SK-N-SH (cell line): Measurements from ENCODE around the gene TNRC6A. TPM values are rescaled to one million over a fixed set of nuclear protein-coding genes. Genes with fewer than 3 reads are reported as not detected.

Experiments used
- CTCF ChIA-PET: fragments of 300-600, 350-600 bp; formaldehyde crosslinking; extraction: SDS; loops from one replicate; lab custom pipeline; 2021; lab: Yijun Ruan, JAX
- POLR2A ChIA-PET: fragments of 350-600 bp; sonication (Branson Sonifier 250); formaldehyde crosslinking; extraction: SDS; loops from one replicate; lab custom pipeline; 2020; ENCODE audit warnings: antibody characterized with exemption, inconsistent platforms; lab: Yijun Ruan, JAX
- DNase-seq: peaks from one replicate; pipeline ENCODE4 v3.0.0; 2012
- H2AFZ ChIP-seq: fragments of 200-600 bp; sonication (generic); 2 replicates; pipeline ENCODE4 v1.8.1; 2016; ENCODE audit warnings: antibody characterized with exemption, mild to moderate bottlenecking, low read depth
- H3F3A ChIP-seq: fragments of 200-600 bp; sonication (generic); replicated peaks from 2 replicates; pipeline ENCODE3; 2016; ENCODE audit warnings: antibody characterized with exemption, mild to moderate bottlenecking; ENCODE audit not compliant: insufficient read depth
- H3K27ac ChIP-seq, 2 experiments: fragments of 200-500 bp in 1 of 2; fragments of 200-600 bp in 1 of 2; sonication (Bioruptor generic) in 1 of 2; sonication (generic), shearing (Covaris generic) in 1 of 2; 2 replicates each; pipeline versions ENCODE4 v1.5.1 to v1.6.1; 2014 to 2016; ENCODE audit warnings: low read depth in 2 of 2, inconsistent platforms in 1 of 2, low read length in 1 of 2, mild to moderate bottlenecking in 1 of 2, mixed read lengths in 1 of 2
- H3K27me3 ChIP-seq: fragments of 200-600 bp; sonication (generic), shearing (Covaris generic); 2 replicates; pipeline ENCODE4 v1.6.1; 2016; ENCODE audit warnings: mixed run types; ENCODE audit not compliant: insufficient read depth
- H3K36me3 ChIP-seq, 2 experiments: fragments of 200-500 bp in 1 of 2; fragments of 200-600 bp in 1 of 2; sonication (Bioruptor generic) in 1 of 2; sonication (generic) in 1 of 2; replicated peaks in 1 of 2; 2 replicates each; pipeline versions ENCODE3 to v1.5.1; 2014 to 2016; ENCODE audit warnings: low read length in 1 of 2, mild to moderate bottlenecking in 1 of 2; ENCODE audit not compliant: insufficient read depth in 2 of 2, control insufficient read depth in 1 of 2
- H3K4me1 ChIP-seq, 2 experiments: fragments of 200-500 bp in 1 of 2; fragments of 200-600 bp in 1 of 2; sonication (Bioruptor generic) in 1 of 2; sonication (generic), shearing (Covaris generic) in 1 of 2; 2 replicates each; pipeline versions ENCODE4 v1.5.1 to v1.6.1; 2014 to 2016; ENCODE audit warnings: low read depth in 1 of 2, low read length in 1 of 2, mixed run types in 1 of 2; ENCODE audit not compliant: insufficient read depth in 2 of 2, control insufficient read depth in 1 of 2
- H3K4me2 ChIP-seq: fragments of 200-600 bp; sonication (generic), shearing (Covaris generic); 2 replicates; pipeline ENCODE4 v1.6.1; 2017; ENCODE audit warnings: mixed run types
- H3K4me3 ChIP-seq, 2 experiments: fragments of 200-500 bp in 1 of 2; fragments of 200-600 bp in 1 of 2; sonication (Bioruptor generic) in 1 of 2; sonication (generic), shearing (Covaris generic) in 1 of 2; 2 replicates each; pipeline versions ENCODE4 v1.5.1 to v1.8.1; 2014 to 2016; ENCODE audit warnings: low read depth in 2 of 2, inconsistent platforms in 1 of 2, low read length in 1 of 2, mild to moderate bottlenecking in 1 of 2, mixed read lengths in 1 of 2, moderate library complexity in 1 of 2
- H3K79me2 ChIP-seq: fragments of 200-600 bp; sonication (generic); 2 replicates; pipeline ENCODE4 v1.8.1; 2017; ENCODE audit warnings: mild to moderate bottlenecking; ENCODE audit not compliant: insufficient read depth
- H3K9ac ChIP-seq: fragments of 200-600 bp; sonication (generic); 2 replicates; pipeline ENCODE4 v1.6.1; 2017; ENCODE audit warnings: mixed run types
- H3K9me2 ChIP-seq: fragments of 200-600 bp; sonication (generic); 2 replicates; pipeline ENCODE4 v1.6.1; 2017; ENCODE audit warnings: mixed run types
- H3K9me3 ChIP-seq: fragments of 200-600 bp; sonication (generic); 2 replicates; pipeline ENCODE4 v1.6.1; 2017; ENCODE audit warnings: mixed run types, mild to moderate bottlenecking, moderate library complexity
- H4K20me1 ChIP-seq: fragments of 200-600 bp; sonication (generic); 2 replicates; pipeline ENCODE4 v1.6.1; 2017; ENCODE audit warnings: mild to moderate bottlenecking, mixed run types; ENCODE audit not compliant: insufficient read depth
- ELF1 ChIP-seq: IDR thresholded peaks from 2 replicates; pipeline ENCODE4 v1.4.0; 2012
- EZH2phosphoT487 ChIP-seq: fragments of 200-600 bp; sonication (generic); IDR thresholded peaks from 2 replicates; pipeline ENCODE4 v1.6.1; 2017; ENCODE audit warnings: low read depth, mixed run types, mild to moderate bottlenecking, antibody characterized with exemption, moderate library complexity, borderline replicate concordance
- FOSL2 ChIP-seq: IDR thresholded peaks from 2 replicates; pipeline ENCODE4 v1.4.0; 2012; ENCODE audit warnings: low read depth, mild to moderate bottlenecking, moderate library complexity, borderline replicate concordance
- FOXJ3 ChIP-seq: sonication (generic); formaldehyde crosslinking; IDR thresholded peaks from 2 replicates; pipeline ENCODE4 v1.5.1; 2020; ENCODE audit warnings: mild to moderate bottlenecking, missing genetic modification reagents
- FOXM1 ChIP-seq: IDR thresholded peaks from 2 replicates; pipeline ENCODE4 v1.4.0; 2012; ENCODE audit warnings: low read depth, mild to moderate bottlenecking
- GABPA ChIP-seq: IDR thresholded peaks from 2 replicates; pipeline ENCODE4 v1.4.0; 2012; ENCODE audit warnings: low read depth, mild to moderate bottlenecking
- GATA2 ChIP-seq: sonication (generic); formaldehyde crosslinking; IDR thresholded peaks from 2 replicates; pipeline ENCODE4 v1.5.0; 2020; ENCODE audit warnings: mild to moderate bottlenecking, missing genetic modification reagents
- MEF2A ChIP-seq: IDR thresholded peaks from 2 replicates; pipeline ENCODE4 v1.4.0; 2012; ENCODE audit warnings: low read depth, borderline replicate concordance
- NFIC ChIP-seq: IDR thresholded peaks from 2 replicates; pipeline ENCODE4 v1.4.0; 2012; ENCODE audit warnings: borderline replicate concordance
- NRF1 ChIP-seq: IDR thresholded peaks from 2 replicates; pipeline ENCODE4 v1.6.1; 2012; ENCODE audit warnings: low read depth, mild to moderate bottlenecking, low read length
- POLR2AphosphoS5 ChIP-seq: IDR thresholded peaks from 2 replicates; pipeline ENCODE4 v1.6.1; 2012; ENCODE audit warnings: low read depth, low read length
- RCOR1 ChIP-seq: fragments of 150-350 bp; IDR thresholded peaks from 2 replicates; pipeline ENCODE4 v1.6.1; 2017; ENCODE audit warnings: antibody characterized with exemption, low read length
- TCF12 ChIP-seq: IDR thresholded peaks from 2 replicates; pipeline ENCODE4 v1.4.0; 2012
- TEAD4 ChIP-seq: IDR thresholded peaks from 2 replicates; pipeline ENCODE4 v1.4.0; 2012; ENCODE audit warnings: mild to moderate bottlenecking, borderline replicate concordance; ENCODE audit not compliant: insufficient read depth
- YY1 ChIP-seq: IDR thresholded peaks from 2 replicates; pipeline ENCODE4 v1.4.0; 2012; ENCODE audit warnings: low read depth, mild to moderate bottlenecking
- WGBS: methylation state at CpG from one replicate; pipeline ENCODE4 v1.1.6; 2017; ENCODE audit warnings: low lambda C conversion rate; 5-methylcytosine and 5-hydroxymethylcytosine counted together
- polyA plus RNA-seq, 3 experiments: library from polyadenylated mRNA; depleted of rRNA; stranded (reverse); fragments of >200 nt; gene quantifications; 2 replicates each; pipeline ENCODE4 v1.2.3, GENCODE V29; 2012
- TF ChIP-seq, protein P1 (sequence below): IDR thresholded peaks from 2 replicates; pipeline ENCODE4 v1.4.0; 2012; ENCODE audit warnings: low read depth, borderline replicate concordance

Gene TNRC6A
- polyA plus RNA-seq, 1 of the 3 experiments (the other 2 are of a cell fraction): 32.5 TPM

DNA sequence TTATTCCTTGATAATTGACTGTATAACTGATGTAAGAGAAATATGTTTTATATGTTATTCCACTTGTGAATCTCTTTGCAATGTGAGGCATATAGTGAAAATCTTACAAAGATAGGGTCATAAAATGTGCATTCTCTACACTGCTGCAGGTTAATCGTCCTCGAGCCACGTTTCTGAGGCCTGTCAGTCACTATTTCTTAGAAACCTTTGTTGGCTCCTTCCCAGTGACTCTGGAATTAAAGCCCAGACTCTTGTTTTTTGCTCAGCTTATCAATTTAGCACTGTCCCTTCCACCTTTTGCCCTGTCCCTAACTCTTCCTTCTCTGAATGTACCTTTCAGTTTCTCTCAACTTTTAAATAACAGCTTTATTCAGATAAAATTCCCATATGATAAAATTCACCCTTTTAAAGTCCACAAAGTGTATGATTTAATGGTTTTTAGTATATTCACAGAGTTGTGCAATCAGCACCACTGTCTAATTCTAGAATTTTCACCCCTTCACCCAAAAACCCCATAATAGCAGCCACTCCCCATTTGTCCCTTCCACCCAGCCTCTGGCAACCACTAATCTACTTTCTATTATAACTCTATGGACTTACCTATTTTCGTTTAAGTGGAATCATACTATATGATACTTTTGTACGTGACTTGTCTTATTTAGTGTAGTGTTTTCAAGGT, 8.6 kb downstream of the TNRC6A start:
- DNase-seq: no peak
- 88% methylated on average over 5 of the region's 5 CpGs for WGBS
- Histone ChIP-seq H3K9me3 (no peaks in the 10 kb centered on the region), H3F3A (peaks cover 35% of the 10 kb centered on the region), H3K9me2 (no peaks in the 10 kb centered on the region), H3K79me2 (peaks cover 99% of the 10 kb centered on the region), H3K9ac (no peak overlapping the region), H3K4me3 (no peak overlapping the region), H2AFZ (no peak overlapping the region), H3K36me3 (peaks cover 17 to 28% of the 10 kb centered on the region in 2 experiments), H3K27me3 (no peaks in the 10 kb centered on the region), H3K4me1 (peaks cover 9 to 27% of the 10 kb centered on the region in 2 experiments; a peak in 3 of 4 replicates), H4K20me1 (peaks cover 100% of the 10 kb centered on the region), H3K4me2 (peak overlapping the region; percentile 52), H3K27ac (peak overlapping the region; percentile 56 to 73; a peak in 3 of 4 replicates)
- ChIA-PET CTCF (no interaction called here), POLR2A (no interaction called here)
- TF ChIP-seq EZH2phosphoT487 (no peak), FOSL2 (no peak), GATA2 (CRISPR knock-in tag) (no peak), MEF2A (no peak)

DNA sequence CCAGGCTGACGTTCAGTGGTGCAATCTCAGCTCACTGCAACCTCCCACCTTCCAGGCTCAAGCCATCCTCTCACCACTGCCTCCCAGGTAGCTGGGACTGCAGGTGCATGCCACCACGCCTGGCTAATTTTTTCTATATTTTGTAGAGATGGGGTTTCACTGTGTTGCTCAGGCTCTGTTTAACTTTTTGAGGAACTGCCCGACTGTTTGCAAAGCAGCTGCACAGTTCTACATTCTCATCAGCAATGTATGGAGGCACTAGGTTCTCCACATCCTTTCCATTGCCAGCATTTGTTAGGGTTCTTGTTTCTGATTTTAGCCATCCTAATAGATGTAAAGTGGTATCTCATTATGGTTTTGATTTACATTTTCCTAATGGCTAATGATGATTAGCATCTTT, 9.4 kb downstream of the TNRC6A start:
- Histone ChIP-seq H3K9me3 (no peaks in the 10 kb centered on the region), H3K27me3 (no peaks in the 10 kb centered on the region), H3K4me2 (no peak overlapping the region), H3K9me2 (no peaks in the 10 kb centered on the region), H3F3A (peaks cover 30% of the 10 kb centered on the region), H2AFZ (no peak overlapping the region), H4K20me1 (peaks cover 100% of the 10 kb centered on the region), H3K36me3 (peaks cover 10 to 29% of the 10 kb centered on the region in 2 experiments), H3K9ac (no peak overlapping the region), H3K4me3 (no peak overlapping the region), H3K27ac (peak overlapping the region in 1 of 2 experiments; percentile 73; a peak in 1 of 4 replicates), H3K4me1 (peaks cover 9 to 27% of the 10 kb centered on the region in 2 experiments; a peak in 3 of 4 replicates), H3K79me2 (peaks cover 99% of the 10 kb centered on the region)
- WGBS: 93% methylated on average over 3 of the region's 3 CpGs
- no peak for TF ChIP-seq FOSL2
- TF ChIP-seq ELF1: no peak
- no peak for TF ChIP-seq MEF2A
- TF ChIP-seq NFIC: no peak
- TF ChIP-seq TCF12: no peak
- TF ChIP-seq FOXM1: no peak
- TF ChIP-seq TEAD4: no peak
- no peak for TF ChIP-seq RCOR1
- no peak for TF ChIP-seq POLR2AphosphoS5
- TF ChIP-seq NRF1: no peak
- no peak for TF ChIP-seq GABPA
- TF ChIP-seq, protein P1, sequence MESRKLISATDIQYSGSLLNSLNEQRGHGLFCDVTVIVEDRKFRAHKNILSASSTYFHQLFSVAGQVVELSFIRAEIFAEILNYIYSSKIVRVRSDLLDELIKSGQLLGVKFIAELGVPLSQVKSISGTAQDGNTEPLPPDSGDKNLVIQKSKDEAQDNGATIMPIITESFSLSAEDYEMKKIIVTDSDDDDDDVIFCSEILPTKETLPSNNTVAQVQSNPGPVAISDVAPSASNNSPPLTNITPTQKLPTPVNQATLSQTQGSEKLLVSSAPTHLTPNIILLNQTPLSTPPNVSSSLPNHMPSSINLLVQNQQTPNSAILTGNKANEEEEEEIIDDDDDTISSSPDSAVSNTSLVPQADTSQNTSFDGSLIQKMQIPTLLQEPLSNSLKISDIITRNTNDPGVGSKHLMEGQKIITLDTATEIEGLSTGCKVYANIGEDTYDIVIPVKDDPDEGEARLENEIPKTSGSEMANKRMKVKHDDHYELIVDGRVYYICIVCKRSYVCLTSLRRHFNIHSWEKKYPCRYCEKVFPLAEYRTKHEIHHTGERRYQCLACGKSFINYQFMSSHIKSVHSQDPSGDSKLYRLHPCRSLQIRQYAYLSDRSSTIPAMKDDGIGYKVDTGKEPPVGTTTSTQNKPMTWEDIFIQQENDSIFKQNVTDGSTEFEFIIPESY: no peak
- TF ChIP-seq YY1: no peak
- no peak for TF ChIP-seq FOXJ3
- DNase-seq: no peak
- CTCF ChIA-PET: no interaction called here
- POLR2A ChIA-PET: no interaction called here
